Astrocyte (in vitro differentiated cells and primary cell): ENCODE data around the gene NCMAP.

Experiments
- CTCF ChIP-seq: IDR thresholded peaks from 2 replicates; pipeline ENCODE4 v1.5.1; 2011; ENCODE audit warnings: low read depth, mild to moderate bottlenecking, inconsistent platforms, low read length, moderate library complexity; ENCODE audit not compliant: insufficient read depth
- EZH2 ChIP-seq: IDR thresholded peaks from 2 replicates; pipeline ENCODE4 v1.6.1; 2012; ENCODE audit warnings: mild to moderate bottlenecking, low read length, inconsistent platforms; ENCODE audit not compliant: insufficient read depth

GRCh38 chr1:24652382-24652781 is 96.5 kb downstream of the NCMAP start:
- TF ChIP-seq CTCF (no peak), EZH2 (no peak)
